H1 (cell line): ENCODE results near the gene TCF25. TPM values are rescaled to one million over a fixed set of nuclear protein-coding genes. Genes with fewer than 3 reads are reported as not detected.

Source experiments
- CTCF ChIA-PET: fragments of 300-600 bp; sonication (Branson Sonifier 250); formaldehyde crosslinking; loops from one replicate; lab custom pipeline; 2021; ENCODE audit not compliant: partially characterized antibody; lab: Charles Lee
- POLR2A ChIA-PET: fragments of 300-600 bp; sonication (Branson Sonifier 250); formaldehyde crosslinking; loops from one replicate; lab custom pipeline; 2021; ENCODE audit warnings: inconsistent platforms; ENCODE audit not compliant: partially characterized antibody; lab: Charles Lee
- DNase-seq, 2 experiments: peaks; one replicate each; pipeline versions ENCODE4 v3.0.0 to v3.0.0-alpha.2; 2010 to 2022; ENCODE audit warnings: low spot score in 2 of 2, low read depth in 1 of 2, mixed read lengths in 1 of 2
- FAIRE-seq: peaks from 2 replicates; lab custom pipeline; 2011; peaks lifted over from hg19 to GRCh38; lab: Jason Lieb, UNC
- H2AFZ ChIP-seq: 2 replicates; pipeline ENCODE4 v1.8.1; 2012; ENCODE audit warnings: low read length, inconsistent platforms
- H2AK5ac ChIP-seq: 2 replicates; pipeline ENCODE4 v1.6.1; 2013; ENCODE audit warnings: low read depth, low read length
- H2BK120ac ChIP-seq: replicated peaks from 2 replicates; pipeline ENCODE3; 2013; ENCODE audit warnings: low read depth, low read length, inconsistent platforms
- H2BK12ac ChIP-seq: 2 replicates; pipeline ENCODE4 v1.6.1; 2013; ENCODE audit warnings: low read depth, low read length
- H2BK15ac ChIP-seq: 2 replicates; pipeline ENCODE4 v1.6.1; 2013; ENCODE audit warnings: low read length
- H2BK20ac ChIP-seq: 2 replicates; pipeline ENCODE4 v1.6.1; 2013; ENCODE audit warnings: low read length
- H2BK5ac ChIP-seq: 2 replicates; pipeline ENCODE4 v1.6.1; 2013; ENCODE audit warnings: low read depth, low read length
- H3K14ac ChIP-seq: 2 replicates; pipeline ENCODE4 v1.6.1; 2013; ENCODE audit warnings: inconsistent platforms; ENCODE audit not compliant: insufficient read length
- H3K18ac ChIP-seq: 2 replicates; pipeline ENCODE4 v1.6.1; 2013; ENCODE audit warnings: low read length; ENCODE audit errors: extremely low read depth
- H3K23ac ChIP-seq: 2 replicates; pipeline ENCODE4 v1.6.1; 2013; ENCODE audit warnings: inconsistent platforms; ENCODE audit not compliant: insufficient read length
- H3K23me2 ChIP-seq: 2 replicates; pipeline ENCODE4 v1.6.1; 2013; ENCODE audit warnings: low read depth, low read length
- H3K27ac ChIP-seq: 2 replicates; pipeline ENCODE4 v1.6.1; 2011; ENCODE audit warnings: low read depth, low read length, inconsistent platforms
- H3K27me3 ChIP-seq, 4 experiments: replicated peaks in 1 of 4; 1 replicate in 1 of 4; 2 replicates in 3 of 4; pipeline versions ENCODE4 v1.6.1 to v1.8.1; 2011 to 2013; ENCODE audit warnings: low read length in 3 of 4, mild to moderate bottlenecking in 3 of 4, inconsistent platforms in 2 of 4, mixed read lengths in 2 of 4, moderate library complexity in 1 of 4; ENCODE audit not compliant: control insufficient read depth in 3 of 4, insufficient read depth in 3 of 4; ENCODE audit errors: extremely low read depth in 1 of 4
- H3K36me3 ChIP-seq, 4 experiments: 2 replicates each; pipeline versions ENCODE4 v1.6.1 to v1.8.1; 2011 to 2013; ENCODE audit warnings: mild to moderate bottlenecking in 4 of 4, low read length in 3 of 4, moderate library complexity in 2 of 4, control low read depth in 1 of 4, inconsistent platforms in 1 of 4; ENCODE audit not compliant: insufficient read depth in 4 of 4, control insufficient read depth in 2 of 4
- H3K4ac ChIP-seq: replicated peaks from 2 replicates; pipeline ENCODE3; 2013; ENCODE audit warnings: low read length, low read depth, mixed read lengths, inconsistent platforms; ENCODE audit not compliant: insufficient read length
- H3K4me1 ChIP-seq, 4 experiments: replicated peaks in 1 of 4; 1 replicate in 1 of 4; 2 replicates in 3 of 4; pipeline versions ENCODE4 v1.6.1 to v1.8.1; 2011 to 2013; ENCODE audit warnings: low read length in 3 of 4, inconsistent platforms in 2 of 4, mixed read lengths in 1 of 4; ENCODE audit not compliant: insufficient read depth in 4 of 4, control insufficient read depth in 3 of 4
- H3K4me2 ChIP-seq, 2 experiments: 2 replicates each; pipeline versions ENCODE4 v1.6.1 to v1.8.1; 2011 to 2013; ENCODE audit warnings: low read depth in 2 of 2, low read length in 2 of 2, control low read depth in 1 of 2, inconsistent platforms in 1 of 2, mild to moderate bottlenecking in 1 of 2; ENCODE audit not compliant: insufficient read depth in 1 of 2
- H3K4me3 ChIP-seq, 4 experiments: fragments of 200-600, 300-600 bp in 1 of 4; sonication (generic), shearing (Covaris generic), sonication (Bioruptor Twin) in 1 of 4; 2 replicates each; pipeline versions ENCODE4 v1.5.1 to v1.8.1; 2011 to 2016; ENCODE audit warnings: low read length in 4 of 4, low read depth in 3 of 4, control low read depth in 2 of 4, inconsistent platforms in 2 of 4, mild to moderate bottlenecking in 2 of 4, mixed read lengths in 1 of 4, moderate library complexity in 1 of 4; ENCODE audit not compliant: insufficient read depth in 2 of 4; ENCODE audit errors: extremely low read depth in 1 of 4
- H3K56ac ChIP-seq: replicated peaks from 2 replicates; pipeline ENCODE3; 2013; ENCODE audit warnings: low read depth, mild to moderate bottlenecking, mixed read lengths, low read length, inconsistent platforms; ENCODE audit not compliant: insufficient read length
- H3K79me1 ChIP-seq: 2 replicates; pipeline ENCODE4 v1.6.1; 2013; ENCODE audit warnings: low read depth, low read length, control low read depth
- H3K79me2 ChIP-seq, 2 experiments: 2 replicates each; pipeline versions ENCODE4 v1.6.1 to v1.8.1; 2012 to 2013; ENCODE audit warnings: low read length in 2 of 2, mild to moderate bottlenecking in 2 of 2, inconsistent platforms in 1 of 2; ENCODE audit not compliant: insufficient read depth in 2 of 2, control insufficient read depth in 1 of 2
- H3K9ac ChIP-seq, 4 experiments: replicated peaks in 1 of 4; 1 replicate in 1 of 4; 2 replicates in 3 of 4; pipeline versions ENCODE4 v1.6.1 to v1.8.1; 2011 to 2013; ENCODE audit warnings: low read depth in 3 of 4, low read length in 3 of 4, control low read depth in 2 of 4, mild to moderate bottlenecking in 2 of 4, moderate library complexity in 2 of 4, inconsistent platforms in 1 of 4; ENCODE audit errors: extremely low read depth in 1 of 4
- H3K9me3 ChIP-seq, 2 experiments: 2 replicates each; pipeline versions ENCODE4 v1.6.1 to v1.8.1; 2012 to 2013; ENCODE audit warnings: mild to moderate bottlenecking in 2 of 2, moderate library complexity in 2 of 2, control low read depth in 1 of 2, inconsistent platforms in 1 of 2, low read depth in 1 of 2, low read length in 1 of 2, mixed read lengths in 1 of 2; ENCODE audit not compliant: insufficient read depth in 2 of 2
- H4K20me1 ChIP-seq, 2 experiments: replicated peaks in 1 of 2; 2 replicates each; pipeline versions ENCODE3 to v1.8.1; 2011 to 2013; ENCODE audit warnings: inconsistent platforms in 2 of 2, low read length in 2 of 2, mild to moderate bottlenecking in 1 of 2; ENCODE audit not compliant: insufficient read depth in 2 of 2, control insufficient read depth in 1 of 2
- H4K5ac ChIP-seq: 2 replicates; pipeline ENCODE4 v1.6.1; 2013; ENCODE audit warnings: low read length, low read depth, mixed read lengths, inconsistent platforms; ENCODE audit not compliant: insufficient read length
- H4K8ac ChIP-seq: 2 replicates; pipeline ENCODE4 v1.8.0; 2013; ENCODE audit warnings: mild to moderate bottlenecking, moderate library complexity, low read length, inconsistent platforms; ENCODE audit not compliant: insufficient read depth; ENCODE audit errors: extremely low read depth
- H4K91ac ChIP-seq: replicated peaks from 2 replicates; pipeline ENCODE3; 2013; ENCODE audit warnings: low read length, mixed read lengths, inconsistent platforms; ENCODE audit not compliant: insufficient read length
- BRCA1 ChIP-seq: IDR thresholded peaks from 2 replicates; pipeline ENCODE4 v1.6.1; 2012; ENCODE audit warnings: low read depth, low read length, improper control_type of control experiment
- MAFK ChIP-seq: IDR thresholded peaks from 2 replicates; pipeline ENCODE4 v1.6.1; 2012; ENCODE audit warnings: low read depth, mild to moderate bottlenecking, improper control_type of control experiment, low read length
- PHF8 ChIP-seq: fragments of 200-600 bp; sonication (generic); conservative IDR thresholded peaks from 2 replicates; pipeline ENCODE4 v1.7.1; 2012; ENCODE audit warnings: low read depth, mild to moderate bottlenecking, inconsistent platforms, low read length, moderate library complexity
- RNF2 ChIP-seq: fragments of 200-900, 300-1000 bp; sonication (generic); IDR thresholded peaks from 2 replicates; pipeline ENCODE4 v1.7.1; 2016; ENCODE audit warnings: borderline replicate concordance, low read depth, mild to moderate bottlenecking, antibody characterized with exemption, low read length; ENCODE audit not compliant: poor library complexity, severe bottlenecking; ENCODE audit errors: missing control alignments
- SIX5 ChIP-seq: IDR thresholded peaks from 2 replicates; pipeline ENCODE4 v1.6.1; 2011; ENCODE audit warnings: mild to moderate bottlenecking, low read depth, low read length
- SUZ12 ChIP-seq: fragments of 200-600 bp; sonication (generic); IDR thresholded peaks from 2 replicates; pipeline ENCODE4 v1.6.1; 2012; ENCODE audit warnings: mild to moderate bottlenecking, inconsistent platforms, low read length, moderate library complexity, mixed read lengths
- WGBS, 2 experiments: shearing (Covaris generic) in 1 of 2; methylation state at CpG; one replicate each; pipeline versions ENCODE4 v1.1.6 to v1.1.7; 2013 to 2015; ENCODE audit warnings: low lambda C conversion rate in 2 of 2, mixed read lengths in 2 of 2, inconsistent platforms in 1 of 2, low coverage in 1 of 2, missing lambda C conversion rate in 1 of 2; ENCODE audit not compliant: insufficient replicate concordance in 2 of 2, insufficient coverage in 1 of 2, insufficient read length in 1 of 2; ENCODE audit errors: extremely low coverage in 1 of 2, missing lambda C conversion rate in 1 of 2; 5-methylcytosine and 5-hydroxymethylcytosine counted together
- polyA plus RNA-seq, 7 experiments: library from polyadenylated mRNA; depleted of rRNA in 3 of 7; stranded (reverse) in 5 of 7; unstranded in 2 of 7; fragments of >200 nt in 5 of 7; fragments of 200-250 nt in 2 of 7; gene quantifications; 1 replicate in 5 of 7; 2 replicates in 1 of 7; 4 replicates in 1 of 7; pipeline versions ENCODE4 v1.2.1 to v1.2.3, GENCODE V29; 2011 to 2013; ENCODE audit warnings: missing spikeins in 2 of 7, mixed read lengths in 2 of 7
- total RNA-seq: library from RNA; stranded (reverse); fragmentation: NEBNext Ultra II Directional; extraction: Animal tissue kit (Norgen Biotek cat#: 25700); gene quantifications from 2 replicates; pipeline ENCODE4 v1.2.1, GENCODE V29; 2021
- TF ChIP-seq, protein P1 (sequence below): IDR thresholded peaks from 2 replicates; pipeline ENCODE4 v1.6.1; 2012; ENCODE audit warnings: low read length, inconsistent platforms

The TCF25 gene
- total and polyA plus RNA-seq, 2 of the 8 experiments (the other 6 are each of a cell fraction or from before 2014, with no cell fraction given): 78.1 to 102 TPM

DNA sequence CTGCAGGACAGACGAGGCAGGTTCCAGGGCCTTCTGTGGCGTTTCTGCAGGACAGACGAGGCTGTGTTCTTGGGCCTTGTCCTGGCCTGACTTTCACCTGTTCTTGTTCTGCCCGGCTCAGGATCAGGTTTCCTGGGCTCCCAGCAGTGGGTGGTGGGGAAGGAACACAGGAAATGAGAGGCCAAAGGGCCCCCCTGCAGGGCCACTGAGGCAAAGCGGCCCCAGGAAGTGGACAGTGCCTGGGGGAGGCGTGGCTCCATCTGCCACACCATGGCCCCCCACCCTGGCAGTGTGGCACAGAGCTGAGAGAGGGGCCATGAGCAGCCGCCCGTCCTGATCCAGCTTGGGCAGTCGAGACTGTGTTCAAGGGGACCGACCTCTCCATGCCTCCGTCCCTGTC is 24.4 kb upstream of the TCF25 start:
- no peak for TF ChIP-seq PHF8
- no peak for TF ChIP-seq SIX5
- TF ChIP-seq MAFK: no peak
- TF ChIP-seq SUZ12: no peak
- TF ChIP-seq, protein P1, sequence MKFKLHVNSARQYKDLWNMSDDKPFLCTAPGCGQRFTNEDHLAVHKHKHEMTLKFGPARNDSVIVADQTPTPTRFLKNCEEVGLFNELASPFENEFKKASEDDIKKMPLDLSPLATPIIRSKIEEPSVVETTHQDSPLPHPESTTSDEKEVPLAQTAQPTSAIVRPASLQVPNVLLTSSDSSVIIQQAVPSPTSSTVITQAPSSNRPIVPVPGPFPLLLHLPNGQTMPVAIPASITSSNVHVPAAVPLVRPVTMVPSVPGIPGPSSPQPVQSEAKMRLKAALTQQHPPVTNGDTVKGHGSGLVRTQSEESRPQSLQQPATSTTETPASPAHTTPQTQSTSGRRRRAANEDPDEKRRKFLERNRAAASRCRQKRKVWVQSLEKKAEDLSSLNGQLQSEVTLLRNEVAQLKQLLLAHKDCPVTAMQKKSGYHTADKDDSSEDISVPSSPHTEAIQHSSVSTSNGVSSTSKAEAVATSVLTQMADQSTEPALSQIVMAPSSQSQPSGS: no peak
- no peak for TF ChIP-seq BRCA1
- TF ChIP-seq RNF2: no peak
- H2BK15ac ChIP-seq: no peak overlapping the region
- H3K79me1 ChIP-seq: no peaks in the 10 kb centered on the region
- H3K27ac ChIP-seq: no peak overlapping the region
- H3K56ac ChIP-seq: no peak overlapping the region
- no peak overlapping the region for H2BK5ac ChIP-seq
- H4K91ac ChIP-seq: no peak overlapping the region
- no peak overlapping the region for H2BK20ac ChIP-seq
- H3K27me3 ChIP-seq: no peaks in the 10 kb centered on the region
- H3K23ac ChIP-seq: no peak overlapping the region
- H3K9ac ChIP-seq: no peak overlapping the region
- ChIA-PET CTCF (interaction anchor here (1.3 kb wide), 1 partner anchor 15 kb away, joined by 3 read pairs; no protein-coding TSS in a partner anchor), POLR2A (interaction anchor here (1.1 kb wide), 1 partner anchor 22 kb away, joined by 3 read pairs; no protein-coding TSS in a partner anchor)
- 87% methylated on average over 11 of the region's 11 CpGs; no CpG with 5 or more reads in 1 of the 2 experiments for WGBS, 2 experiments
- H3K79me2 ChIP-seq: no peaks in the 10 kb centered on the region
- no peak overlapping the region for H2AFZ ChIP-seq
- DNase-seq (no peak), FAIRE-seq (no peak)
- peaks cover 0 to 13% (median 0%) of the 10 kb centered on the region in 4 experiments; a peak in 1 of 7 replicates for H3K4me1 ChIP-seq
- no peak overlapping the region for H3K18ac ChIP-seq
- H2BK120ac ChIP-seq: no peak overlapping the region
- H2AK5ac ChIP-seq: no peak overlapping the region
- peaks cover 0 to 2% of the 10 kb centered on the region in 2 experiments for H4K20me1 ChIP-seq
- no peaks in the 10 kb centered on the region for H3K36me3 ChIP-seq
- no peak overlapping the region; the same call in 1 of the 2 replicates for H2BK12ac ChIP-seq
- no peak overlapping the region for H3K14ac ChIP-seq
- no peak overlapping the region for H4K5ac ChIP-seq
- H3K9me3 ChIP-seq: no peaks in the 10 kb centered on the region
- no peak overlapping the region for H4K8ac ChIP-seq
- H3K4me2 ChIP-seq: no peak overlapping the region
- no peak overlapping the region for H3K4me3 ChIP-seq
- H3K23me2 ChIP-seq: no peaks in the 10 kb centered on the region
- H3K4ac ChIP-seq: no peak overlapping the region
